ENCODE measurements around the gene CRAMP1.
"Not testable (repeated sequence)": the region's sequence is repeated elsewhere in the genome, so short reads cannot be mapped to it uniquely, and the experiment has no call there.

The CRAMP1 gene

DNA sequence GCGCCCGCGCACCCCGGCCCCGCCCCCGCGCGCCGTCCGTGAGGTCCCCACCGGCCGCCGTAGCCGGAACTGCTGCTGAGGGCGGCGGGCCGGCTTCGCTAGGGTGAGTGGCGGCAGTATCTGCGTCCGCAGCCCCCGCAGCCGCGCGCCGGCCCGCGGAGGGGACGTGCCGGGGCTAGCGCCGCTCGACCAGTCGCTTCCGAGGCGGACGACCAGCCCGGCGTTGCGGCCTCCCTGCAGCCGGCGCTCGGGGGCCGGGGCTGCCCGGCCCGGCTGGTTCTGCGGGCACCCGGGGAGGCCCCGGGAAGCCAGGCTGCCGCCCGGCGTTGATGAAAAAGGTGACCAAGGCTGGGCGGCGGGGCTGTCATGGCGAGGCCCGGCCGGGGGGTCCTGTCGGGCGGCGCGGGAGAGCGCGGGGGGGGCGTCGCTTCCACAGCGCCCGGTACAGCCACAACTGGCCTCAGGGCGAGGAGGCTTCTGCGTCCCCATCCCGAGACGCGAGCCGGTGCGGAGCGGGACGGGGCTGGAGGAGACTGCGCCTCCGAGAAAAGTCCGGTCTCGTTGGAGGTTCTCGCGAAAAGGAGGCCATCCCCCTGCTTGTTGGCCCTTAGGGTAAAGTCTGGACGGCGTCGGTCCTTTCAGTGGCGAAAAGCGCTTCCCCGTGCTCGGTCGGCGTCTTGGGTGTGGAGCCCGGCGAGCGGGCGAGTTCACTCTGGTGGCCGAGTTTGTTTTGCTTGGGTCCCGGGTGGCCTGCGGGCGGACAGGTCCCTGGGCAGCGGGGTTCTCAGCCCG, at the start of gene CRAMP1:
TSS of gene CRAMP1 (plus strand) at position 41 of the 792 bp plus-strand sequence. CDS start 2,280 bp downstream, outside the sequence.
- Histone ChIP-seq H3K4me3 (peak within 1 kb of the TSS; percentile 83 to 97 (median 87)), H3K27ac (peak within 1 kb of the TSS; percentile 59 to 94 (median 86))

DNA sequence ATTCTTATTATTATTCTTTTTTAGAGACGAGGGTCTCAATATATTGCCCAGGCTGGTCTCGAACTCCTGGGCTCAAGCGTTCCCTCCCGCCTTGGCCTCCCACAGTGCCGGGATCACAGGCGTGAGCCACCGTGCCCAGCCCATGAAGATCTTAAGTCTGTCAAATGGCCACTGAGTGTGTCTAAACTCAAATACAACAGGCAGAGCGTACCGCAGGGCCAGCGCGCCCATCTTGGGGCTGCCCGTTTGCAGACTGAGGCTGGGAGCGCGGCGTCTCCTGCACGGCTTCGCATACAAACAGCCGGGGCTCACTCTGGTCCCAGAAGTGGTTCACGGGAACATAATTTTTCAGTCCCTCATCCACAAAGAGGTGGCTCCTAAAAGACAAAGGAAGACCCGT, 48.4 kb upstream of the CRAMP1 start:
- Histone ChIP-seq H3K27ac (no peak overlapping the region), H3K4me3 (no peak overlapping the region)

- no peak overlapping the region for H3K4me3 ChIP-seq
- no peak overlapping the region for H3K27ac ChIP-seq
These were observed 47.8 kb upstream of the CRAMP1 start for GRCh38 chr16:1564325-1564724.

DNA sequence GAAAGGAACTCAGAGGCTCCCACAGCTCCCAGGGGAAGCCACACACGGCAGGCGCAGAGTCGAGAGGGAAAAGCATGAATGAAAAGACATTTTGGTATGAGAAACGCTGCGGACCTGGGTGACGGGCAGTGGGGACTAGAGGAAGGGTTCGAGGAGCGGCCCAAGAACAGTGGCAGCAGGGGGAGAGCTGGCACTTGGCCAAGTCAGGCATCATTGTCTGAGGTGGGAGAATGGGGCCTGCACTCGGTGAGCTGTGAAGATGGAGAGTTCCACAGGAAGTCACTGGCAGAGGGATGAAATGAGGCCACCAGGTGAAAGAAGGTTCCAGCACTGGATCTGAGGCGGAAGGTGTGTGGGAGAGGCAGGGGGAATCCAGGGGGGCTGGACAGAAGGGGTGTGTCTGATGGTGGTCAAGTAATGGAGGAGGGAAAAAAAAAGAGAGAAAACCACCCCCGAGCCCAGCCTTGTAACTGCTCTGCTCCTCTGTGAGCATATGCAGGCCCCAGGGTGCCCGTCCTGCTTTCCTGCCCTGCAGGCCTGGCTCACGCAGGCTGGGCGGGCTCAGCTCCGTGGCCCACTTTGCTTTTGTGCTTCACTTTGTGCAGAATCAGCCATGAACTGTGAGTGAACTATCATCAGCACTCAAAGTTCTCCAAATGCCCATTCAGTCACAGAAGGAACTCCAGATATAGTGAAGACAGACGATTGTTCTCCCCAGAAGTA, 46.9 kb upstream of the CRAMP1 start:
- Histone ChIP-seq H3K27ac (no peak overlapping the region), H3K4me3 (no peak overlapping the region)

- Histone ChIP-seq H3K4me3 (no peak overlapping the region), H3K27ac (no peak overlapping the region)
These were observed 44.2 kb upstream of the CRAMP1 start for GRCh38 chr16:1567988-1568387.

- no peak overlapping the region for H3K4me3 ChIP-seq
- H3K27ac ChIP-seq: no peak overlapping the region
These were observed 41.0 kb upstream of the CRAMP1 start for GRCh38 chr16:1571012-1571671.

GRCh38 chr16:1572673-1573072, 39.5 kb upstream of the CRAMP1 start:
- Histone ChIP-seq H3K4me3 (no peak overlapping the region), H3K27ac (no peak overlapping the region)

DNA sequence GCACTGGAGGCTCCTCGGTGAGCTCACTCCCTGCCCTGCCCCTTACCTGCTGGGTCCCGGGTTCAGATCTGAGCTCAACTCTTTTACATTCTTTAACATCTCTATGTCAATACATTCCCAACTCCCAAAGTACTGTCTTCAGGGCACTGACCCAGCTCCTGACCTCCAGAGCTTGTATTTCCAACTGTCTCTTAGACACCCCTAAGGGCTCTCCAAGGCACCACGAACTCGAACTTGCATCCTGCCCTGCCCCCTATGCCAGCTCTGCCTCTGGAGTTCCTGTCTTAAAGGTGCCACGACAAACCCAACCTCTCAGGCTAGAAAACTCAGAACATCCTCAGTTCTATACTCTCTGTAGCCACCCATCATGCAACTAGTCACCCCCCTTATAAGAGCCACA, 38.9 kb upstream of the CRAMP1 start:
- Histone ChIP-seq H3K4me3 (no peak overlapping the region), H3K27ac (no peak overlapping the region)

DNA sequence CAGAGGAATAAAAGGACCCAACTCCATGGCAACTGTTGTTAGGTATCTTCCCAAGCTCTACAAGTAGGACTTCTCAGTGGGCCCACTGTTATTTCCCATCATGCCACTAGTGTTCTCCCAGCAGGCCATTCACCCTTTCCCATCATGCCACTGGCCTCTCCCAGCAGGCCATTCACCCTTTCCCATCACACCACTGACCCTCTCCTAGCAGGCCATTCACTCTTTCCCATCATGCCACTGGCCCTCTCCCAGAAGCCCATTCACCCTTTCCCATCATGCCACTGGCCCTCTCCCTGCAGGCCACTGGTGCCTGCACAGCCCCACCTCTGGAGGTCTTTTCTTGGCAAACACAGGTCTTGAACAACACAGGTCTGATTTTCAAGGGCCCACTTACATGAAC, 36.6 kb upstream of the CRAMP1 start:
- no peak overlapping the region for H3K4me3 ChIP-seq
- no peak overlapping the region for H3K27ac ChIP-seq

DNA sequence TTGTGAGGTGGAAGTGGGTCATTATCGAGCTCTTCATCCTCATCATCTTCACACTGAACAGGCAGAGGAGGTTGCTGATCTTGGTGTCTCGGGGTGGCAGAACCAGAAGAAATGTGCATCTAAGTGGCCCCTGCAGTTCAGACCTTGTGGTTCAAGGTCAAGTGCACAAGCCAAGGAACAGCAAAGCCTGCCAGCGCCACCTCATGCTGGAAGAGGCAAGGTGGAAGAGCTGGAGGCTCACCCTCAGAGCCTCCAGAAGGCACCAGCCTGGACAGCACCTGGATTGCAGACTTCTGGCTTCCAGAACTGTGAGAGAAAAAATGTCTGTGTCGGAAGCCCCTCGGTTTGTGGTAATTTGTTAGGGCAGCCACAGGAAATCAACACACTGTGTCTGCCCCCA, 32.9 kb upstream of the CRAMP1 start:
- H3K4me3 ChIP-seq: no peak overlapping the region
- no peak overlapping the region for H3K27ac ChIP-seq

DNA sequence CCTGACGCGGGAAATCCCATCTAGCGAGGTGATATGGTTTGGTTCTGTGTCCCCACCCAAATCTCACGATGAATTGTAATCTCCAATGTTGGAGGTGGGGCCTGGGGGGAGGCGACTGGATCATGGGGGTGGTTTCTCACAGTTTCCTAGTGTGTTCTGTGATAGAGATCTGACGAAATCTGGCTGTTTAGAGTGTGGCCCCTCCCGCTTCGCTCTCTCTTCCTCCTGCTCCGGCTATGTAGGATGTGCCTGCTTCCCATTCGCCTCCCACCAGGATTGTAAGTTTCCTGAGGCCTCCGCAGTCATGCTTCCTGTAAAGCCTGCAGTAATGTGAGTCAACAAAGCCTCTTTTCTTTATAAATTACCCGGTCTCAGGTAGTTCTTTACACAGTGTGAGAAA, 31.9 kb upstream of the CRAMP1 start:
- no peak overlapping the region for H3K27ac ChIP-seq
- H3K4me3 ChIP-seq: no peak overlapping the region

DNA sequence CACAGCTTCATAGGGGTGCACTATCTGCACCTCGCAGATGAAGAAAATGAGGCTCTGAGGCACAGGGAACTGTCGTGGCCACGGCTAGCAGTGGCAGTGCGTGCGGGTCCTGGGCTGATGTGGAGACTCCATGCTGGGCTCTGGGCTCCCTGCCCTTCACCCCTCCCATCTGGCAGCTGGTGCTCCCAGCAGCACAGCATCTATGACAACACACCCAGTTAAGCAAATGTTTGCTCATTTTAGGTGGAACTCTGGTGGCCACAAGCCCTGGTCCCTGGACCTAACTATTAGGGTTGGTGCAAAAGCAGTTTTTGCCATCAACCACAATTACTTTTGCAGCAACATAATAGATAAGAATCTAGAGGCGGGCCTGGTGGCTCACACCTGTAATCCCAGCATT, 31.2 kb upstream of the CRAMP1 start:
- no peak overlapping the region for H3K4me3 ChIP-seq
- no peak overlapping the region for H3K27ac ChIP-seq

GRCh38 chr16:1581804-1582203, 30.4 kb upstream of the CRAMP1 start:
- Histone ChIP-seq H3K27ac (no peak overlapping the region), H3K4me3 (no peak overlapping the region)

DNA sequence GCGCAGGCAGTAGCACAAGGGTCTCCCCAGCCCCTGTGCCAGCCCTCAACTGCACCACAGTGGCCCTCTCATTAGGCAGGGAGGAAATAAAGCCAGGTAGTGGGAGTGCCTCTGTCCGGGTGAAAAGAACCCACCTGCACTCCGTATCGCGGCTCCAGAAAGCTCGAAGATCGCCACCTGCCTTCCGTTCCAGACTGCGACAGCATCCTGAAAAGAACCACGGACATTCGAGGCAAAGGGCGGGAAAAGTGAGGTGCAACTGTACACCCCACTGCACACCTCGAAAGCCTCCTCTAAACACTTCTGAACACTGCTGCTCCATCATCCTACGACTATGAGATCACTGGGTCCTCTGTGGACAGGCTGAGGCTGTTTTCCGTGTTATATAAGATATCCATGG, 29.0 kb upstream of the CRAMP1 start:
- H3K4me3 ChIP-seq: no peak overlapping the region
- H3K27ac ChIP-seq: no peak overlapping the region

- Histone ChIP-seq H3K4me3 (no peak overlapping the region), H3K27ac (no peak overlapping the region)
These were observed 27.2 kb upstream of the CRAMP1 start for GRCh38 chr16:1584926-1585484.

GRCh38 chr16:1590366-1590765, 21.8 kb upstream of the CRAMP1 start:
- no peak overlapping the region for H3K4me3 ChIP-seq
- no peak overlapping the region for H3K27ac ChIP-seq

DNA sequence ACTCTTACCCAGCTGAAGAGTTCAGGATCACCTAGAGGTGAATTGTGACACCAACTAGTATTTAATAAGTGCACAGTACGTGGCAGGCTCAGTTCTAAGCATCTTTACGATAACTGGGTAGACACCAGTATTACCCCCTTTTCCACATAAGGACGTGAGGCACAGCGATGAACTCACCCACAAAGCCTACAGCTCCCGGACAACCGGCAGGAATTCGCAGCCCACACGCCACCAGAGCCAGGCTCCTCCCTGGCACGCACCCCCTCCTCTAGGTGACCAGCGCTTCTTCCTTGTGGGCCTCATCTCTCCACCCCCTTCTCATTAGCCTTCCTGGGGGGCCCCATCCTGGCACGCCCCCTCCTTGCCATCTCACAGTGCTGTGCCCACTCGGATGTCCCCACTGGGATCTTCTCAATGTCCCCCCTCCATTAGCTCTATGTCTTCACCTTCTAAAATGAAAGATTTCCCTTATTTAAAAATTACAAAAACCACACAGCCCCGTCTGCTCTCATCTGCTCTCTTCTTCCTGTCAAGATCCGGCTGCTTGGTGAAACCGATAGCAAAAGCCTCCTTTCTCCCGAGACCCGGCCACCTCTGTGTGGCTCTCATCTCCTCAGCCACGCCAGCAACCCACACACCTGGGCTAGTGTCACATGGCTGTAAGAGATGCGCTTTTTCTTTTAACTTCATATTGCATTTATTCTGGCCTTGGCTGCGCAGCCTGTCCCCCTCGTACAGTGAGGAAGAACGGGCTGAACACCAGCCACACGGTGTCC, 21.0 kb upstream of the CRAMP1 start:
- Histone ChIP-seq H3K4me3 (no peak overlapping the region), H3K27ac (no peak overlapping the region)

GRCh38 chr16:1592446-1592845, 19.7 kb upstream of the CRAMP1 start:
- Histone ChIP-seq H3K27ac (no peak overlapping the region), H3K4me3 (no peak overlapping the region)

- not testable (repeated sequence) for H3K4me3 ChIP-seq, H3K27ac ChIP-seq
These were observed 16.6 kb upstream of the CRAMP1 start for GRCh38 chr16:1595511-1595910.

GRCh38 chr16:1596516-1596915, 15.6 kb upstream of the CRAMP1 start:
- H3K27ac ChIP-seq: no peak overlapping the region
- H3K4me3 ChIP-seq: no peak overlapping the region
